AG09319 (cell line): ENCODE data around the gene HIF3A.
A peak's percentile ranks its signal among the peaks of the same experiment; 100 is the strongest.
"Not testable (repeated sequence)": the region's sequence is repeated elsewhere in the genome, so short reads cannot be mapped to it uniquely, and the experiment has no call there.

Experiments
- DNase-seq: peaks from one replicate; pipeline ENCODE4 v3.0.0-alpha.2; 2010; ENCODE audit warnings: low read depth; ENCODE audit errors: extremely low read depth
- TF ChIP-seq, protein P1 (sequence below): IDR thresholded peaks from 2 replicates; pipeline ENCODE4 v1.5.1; 2011; ENCODE audit warnings: low read depth, mild to moderate bottlenecking, inconsistent platforms, low read length, moderate library complexity

Gene HIF3A

GRCh38 chr19:46265217-46265828 lies 31.5 kb upstream of the HIF3A start:
- TF ChIP-seq, protein P1, sequence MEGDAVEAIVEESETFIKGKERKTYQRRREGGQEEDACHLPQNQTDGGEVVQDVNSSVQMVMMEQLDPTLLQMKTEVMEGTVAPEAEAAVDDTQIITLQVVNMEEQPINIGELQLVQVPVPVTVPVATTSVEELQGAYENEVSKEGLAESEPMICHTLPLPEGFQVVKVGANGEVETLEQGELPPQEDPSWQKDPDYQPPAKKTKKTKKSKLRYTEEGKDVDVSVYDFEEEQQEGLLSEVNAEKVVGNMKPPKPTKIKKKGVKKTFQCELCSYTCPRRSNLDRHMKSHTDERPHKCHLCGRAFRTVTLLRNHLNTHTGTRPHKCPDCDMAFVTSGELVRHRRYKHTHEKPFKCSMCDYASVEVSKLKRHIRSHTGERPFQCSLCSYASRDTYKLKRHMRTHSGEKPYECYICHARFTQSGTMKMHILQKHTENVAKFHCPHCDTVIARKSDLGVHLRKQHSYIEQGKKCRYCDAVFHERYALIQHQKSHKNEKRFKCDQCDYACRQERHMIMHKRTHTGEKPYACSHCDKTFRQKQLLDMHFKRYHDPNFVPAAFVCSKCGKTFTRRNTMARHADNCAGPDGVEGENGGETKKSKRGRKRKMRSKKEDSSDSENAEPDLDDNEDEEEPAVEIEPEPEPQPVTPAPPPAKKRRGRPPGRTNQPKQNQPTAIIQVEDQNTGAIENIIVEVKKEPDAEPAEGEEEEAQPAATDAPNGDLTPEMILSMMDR, result peak; percentile 74
- peak; percentile 48 for DNase-seq

DNA sequence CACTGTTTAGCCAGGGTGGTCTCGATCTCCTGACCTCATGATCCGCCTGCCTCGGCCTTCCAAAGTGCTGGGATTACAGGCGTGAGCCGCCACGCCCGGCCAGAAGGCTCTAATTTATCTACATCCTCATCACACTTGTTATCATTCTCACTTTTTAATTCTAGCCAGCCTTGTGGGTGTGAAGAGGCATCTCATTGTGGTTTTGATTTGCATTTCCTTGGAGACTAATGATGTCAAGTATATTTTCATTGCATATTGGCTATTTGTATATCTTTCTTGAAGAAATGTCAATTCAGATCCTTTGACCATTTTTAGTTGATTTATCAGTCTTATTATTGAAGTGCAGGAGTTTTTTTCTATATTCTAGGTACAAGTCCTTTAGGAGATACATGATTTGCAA lies 27.7 kb upstream of the HIF3A start:
- no peak for DNase-seq
- TF ChIP-seq, protein P1, result no peak

- TF ChIP-seq, protein P1, result no peak
- DNase-seq, result no peak
These were observed 26.2 kb upstream of the HIF3A start for GRCh38 chr19:46270521-46271256.

- no peak for DNase-seq
- TF ChIP-seq, protein P1, result no peak
These were observed 25.2 kb upstream of the HIF3A start for GRCh38 chr19:46271481-46272197.

- not testable (repeated sequence) for DNase-seq
These were observed 22.9 kb upstream of the HIF3A start for GRCh38 chr19:46273931-46274330.

DNA sequence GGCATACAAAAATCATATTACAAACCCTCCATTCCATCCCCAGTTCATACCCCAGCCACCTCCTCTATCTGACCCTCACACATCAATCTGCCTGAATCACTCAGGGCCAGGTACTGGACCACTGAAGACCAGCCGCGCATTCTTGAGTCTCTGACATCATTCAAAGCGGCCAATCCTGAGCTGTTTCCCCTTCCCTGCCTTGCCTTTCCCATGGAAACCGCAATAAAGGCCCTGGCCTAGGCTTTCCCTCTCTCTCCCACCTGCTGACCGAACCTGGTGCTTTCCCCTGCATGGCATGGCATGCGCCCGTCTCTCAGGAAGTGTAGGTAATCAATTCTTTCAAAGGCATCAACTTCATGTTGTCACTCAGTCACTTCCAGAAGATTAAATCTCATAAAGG lies 17.7 kb upstream of the HIF3A start:
- TF ChIP-seq, protein P1, result no peak
- DNase-seq, result no peak

- no peak for DNase-seq
These were observed 13.1 kb upstream of the HIF3A start for GRCh38 chr19:46283771-46284170.

More at GRCh38 chr19:46283771-46284170, 13.1 kb upstream of the HIF3A start:
- TF ChIP-seq, protein P1, result no peak
